HG02970 (cell line): ENCODE measurements around the gene KCNH2.

Experiments
- ATAC-seq: cut with Tn5 transposase; IDR thresholded peaks from one replicate; pipeline ENCODE4 v1.9.1; 2021; ENCODE audit warnings: mild to moderate bottlenecking, moderate library complexity, moderate number of reproducible peaks; ENCODE audit not compliant: unreplicated experiment, low FRiP score

KCNH2 gene

DNA sequence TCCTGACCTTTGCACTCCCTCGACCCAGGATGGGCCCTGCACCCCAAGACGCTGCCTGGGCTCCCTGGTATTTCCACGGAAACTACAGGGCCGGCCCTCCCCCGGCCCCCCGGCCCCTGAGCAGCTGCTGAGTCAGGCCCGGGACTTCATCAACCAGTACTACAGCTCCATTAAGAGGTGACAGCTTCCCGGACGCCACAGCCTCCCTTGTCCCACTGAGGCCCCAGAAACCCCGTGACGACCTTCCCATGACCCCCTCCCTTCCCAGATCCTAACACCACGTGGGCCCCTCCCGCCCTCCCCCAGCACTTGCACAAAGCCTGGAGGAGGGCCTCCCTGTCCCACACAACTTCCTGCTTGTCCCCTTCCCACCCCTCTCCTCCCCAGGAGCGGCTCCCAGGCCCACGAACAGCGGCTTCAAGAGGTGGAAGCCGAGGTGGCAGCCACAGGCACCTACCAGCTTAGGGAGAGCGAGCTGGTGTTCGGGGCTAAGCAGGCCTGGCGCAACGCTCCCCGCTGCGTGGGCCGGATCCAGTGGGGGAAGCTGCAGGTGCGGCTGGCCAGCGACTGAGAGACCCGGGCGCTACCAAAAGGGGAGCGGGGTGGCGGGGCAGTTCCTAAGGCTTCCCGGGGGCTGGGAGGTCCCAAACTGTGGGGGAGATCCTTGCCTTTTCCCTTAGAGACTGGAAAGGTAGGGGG is 18.4 kb upstream of the KCNH2 start:
- ATAC-seq = no peak

DNA sequence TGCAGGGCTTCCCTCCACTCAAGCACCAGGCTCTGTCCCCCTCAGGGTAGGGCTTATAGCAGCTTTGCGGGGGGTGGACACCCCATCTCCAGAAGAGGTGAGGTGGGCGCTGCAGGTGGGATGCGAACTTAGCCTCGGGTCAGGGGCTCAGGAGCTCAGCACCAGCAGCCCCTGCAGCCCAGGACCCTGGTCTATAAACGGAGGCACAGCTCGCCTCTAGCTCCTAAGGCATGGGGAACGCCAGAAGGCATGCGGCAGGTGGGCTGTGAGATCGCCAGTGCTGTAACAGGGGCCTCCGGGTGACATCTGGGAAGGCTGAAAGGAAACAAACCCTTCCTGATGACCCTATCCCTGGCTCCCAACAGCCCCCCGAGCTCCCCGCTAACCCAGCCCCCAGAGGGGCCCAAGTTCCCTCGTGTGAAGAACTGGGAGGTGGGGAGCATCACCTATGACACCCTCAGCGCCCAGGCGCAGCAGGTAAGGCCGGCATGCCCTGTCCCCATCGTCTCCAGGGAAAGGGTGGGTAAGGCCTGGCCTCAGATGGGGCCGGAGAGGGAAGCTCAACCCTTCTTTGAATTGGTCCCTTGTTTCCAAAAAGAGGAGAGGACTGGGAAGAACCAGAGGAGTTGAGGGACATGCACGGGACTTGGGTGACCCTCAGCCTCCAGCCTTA is 16.9 kb upstream of the KCNH2 start:
- no peak for ATAC-seq

DNA sequence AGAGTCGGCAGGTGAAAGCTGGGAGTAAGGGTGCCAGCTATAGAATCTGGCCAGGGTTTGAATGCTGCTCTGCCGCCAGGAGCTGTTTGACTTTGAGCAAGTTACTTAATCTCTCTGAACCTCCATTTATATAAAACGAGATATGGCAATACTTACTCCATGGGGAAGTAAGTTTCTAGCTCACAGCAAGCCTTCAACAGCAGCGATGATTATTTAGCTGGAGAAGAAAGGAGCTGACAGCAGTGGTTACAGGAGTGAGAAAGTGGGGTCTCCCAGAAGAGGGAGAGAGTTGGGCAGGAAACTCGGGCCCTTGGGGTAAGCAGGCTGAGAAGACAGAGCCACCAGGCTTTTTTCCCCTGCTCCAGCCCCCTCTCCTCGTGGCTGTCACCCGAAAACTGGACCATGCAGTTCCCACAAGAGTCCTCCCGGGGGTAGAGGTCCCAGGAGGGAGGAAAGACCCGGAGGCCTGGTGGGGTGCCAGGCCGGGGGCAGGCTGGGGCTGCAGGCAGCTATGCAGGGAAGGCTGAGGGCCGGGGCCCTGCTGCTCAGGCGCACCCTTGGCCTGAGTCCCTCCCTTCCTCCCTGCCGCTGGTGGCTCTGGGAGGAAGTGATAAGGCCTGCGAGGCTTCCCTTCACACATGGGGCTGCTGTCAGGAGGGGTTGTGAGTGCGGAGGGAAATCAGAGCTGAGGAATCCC is 16.2 kb upstream of the KCNH2 start:
- no peak for ATAC-seq

DNA sequence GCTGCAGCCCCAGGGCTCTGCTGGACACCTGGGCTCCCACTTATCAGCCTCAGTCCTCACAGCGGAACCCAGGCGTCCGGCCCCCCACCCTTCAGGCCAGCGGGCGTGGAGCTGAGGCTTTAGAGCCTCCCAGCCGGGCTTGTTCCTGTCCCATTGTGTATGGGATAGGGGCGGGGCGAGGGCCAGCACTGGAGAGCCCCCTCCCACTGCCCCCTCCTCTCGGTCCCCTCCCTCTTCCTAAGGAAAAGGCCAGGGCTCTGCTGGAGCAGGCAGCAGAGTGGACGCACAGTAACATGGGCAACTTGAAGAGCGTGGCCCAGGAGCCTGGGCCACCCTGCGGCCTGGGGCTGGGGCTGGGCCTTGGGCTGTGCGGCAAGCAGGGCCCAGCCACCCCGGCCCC is 15.4 kb upstream of the KCNH2 start:
- ATAC-seq = no peak

DNA sequence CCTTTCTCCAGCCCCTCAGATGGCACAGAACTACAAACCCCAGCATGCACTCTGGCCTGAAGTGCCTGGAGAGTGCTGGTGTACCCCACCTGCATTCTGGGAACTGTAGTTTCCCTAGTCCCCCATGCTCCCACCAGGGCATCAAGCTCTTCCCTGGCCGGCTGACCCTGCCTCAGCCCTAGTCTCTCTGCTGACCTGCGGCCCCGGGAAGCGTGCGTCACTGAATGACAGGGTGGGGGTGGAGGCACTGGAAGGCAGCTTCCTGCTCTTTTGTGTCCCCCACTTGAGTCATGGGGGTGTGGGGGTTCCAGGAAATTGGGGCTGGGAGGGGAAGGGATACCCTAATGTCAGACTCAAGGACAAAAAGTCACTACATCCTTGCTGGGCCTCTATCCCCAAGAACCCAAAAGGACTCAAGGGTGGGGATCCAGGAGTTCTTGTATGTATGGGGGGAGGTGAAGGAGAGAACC is 14.7 kb upstream of the KCNH2 start:
- no peak for ATAC-seq

DNA sequence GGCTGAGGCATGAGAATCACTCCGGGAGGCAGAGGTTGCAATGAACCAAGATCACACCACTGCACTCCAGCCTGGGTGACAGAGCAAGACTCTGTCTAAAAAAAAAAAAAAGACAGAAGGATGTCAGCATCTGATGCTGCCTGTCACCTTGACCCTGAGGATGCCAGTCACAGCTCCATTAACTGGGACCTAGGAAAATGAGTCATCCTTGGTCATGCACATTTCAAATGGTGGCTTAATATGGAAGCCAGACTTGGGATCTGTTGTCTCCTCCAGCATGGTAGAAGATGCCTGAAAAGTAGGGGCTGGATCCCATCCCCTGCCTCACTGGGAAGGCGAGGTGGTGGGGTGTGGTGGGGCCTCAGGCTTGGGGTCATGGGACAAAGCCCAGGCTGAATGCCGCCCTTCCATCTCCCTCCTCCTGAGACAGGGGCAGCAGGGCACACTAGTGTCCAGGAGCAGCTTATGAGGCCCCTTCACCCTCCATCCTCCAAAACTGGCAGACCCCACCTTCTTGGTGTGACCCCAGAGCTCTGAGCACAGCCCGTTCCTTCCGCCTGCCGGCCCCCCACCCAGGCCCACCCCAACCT is 14.0 kb upstream of the KCNH2 start:
- no peak for ATAC-seq

DNA sequence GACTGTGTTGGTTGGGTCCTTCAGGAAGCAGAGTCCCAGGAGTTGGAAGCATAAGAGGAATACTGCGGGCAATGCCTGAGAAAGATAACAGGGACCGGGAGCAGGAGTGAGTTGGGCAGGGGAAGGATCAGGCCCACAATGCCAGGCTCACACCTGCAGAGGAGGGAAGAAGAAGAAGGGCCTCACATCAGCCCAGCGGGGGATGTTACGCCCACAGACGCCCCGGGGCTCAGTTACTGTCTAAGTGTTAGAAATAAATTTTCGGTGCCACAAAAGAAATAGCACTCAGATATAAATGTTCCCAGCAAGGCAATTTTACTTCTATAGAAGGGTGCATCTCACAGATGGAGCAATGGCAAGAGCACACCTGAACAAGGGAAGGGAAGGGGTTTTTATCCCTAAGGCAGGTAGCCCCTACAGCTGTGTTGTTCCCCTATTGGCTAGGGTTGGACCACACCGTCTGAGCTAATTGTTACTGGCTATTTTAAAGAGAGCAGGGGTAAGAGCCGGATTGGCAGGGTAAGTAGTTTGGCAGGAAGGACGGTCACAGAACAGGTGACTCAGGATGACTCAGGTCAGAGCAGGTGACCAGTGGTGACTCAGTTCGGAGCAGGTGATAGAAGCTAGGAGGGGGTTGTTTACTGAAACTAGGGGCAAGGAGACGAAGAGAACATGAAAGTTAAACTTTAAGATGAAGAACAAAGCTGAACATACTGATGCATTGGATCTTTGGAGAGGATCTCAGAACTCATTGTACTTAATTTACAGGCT is 12.5 kb upstream of the KCNH2 start, which contains the start of gene NOS3:
TSS of gene NOS3 (plus strand) at position 602 of the 771 bp plus-strand sequence. CDS start 2,787 bp downstream, outside the sequence.
- no peak for ATAC-seq

DNA sequence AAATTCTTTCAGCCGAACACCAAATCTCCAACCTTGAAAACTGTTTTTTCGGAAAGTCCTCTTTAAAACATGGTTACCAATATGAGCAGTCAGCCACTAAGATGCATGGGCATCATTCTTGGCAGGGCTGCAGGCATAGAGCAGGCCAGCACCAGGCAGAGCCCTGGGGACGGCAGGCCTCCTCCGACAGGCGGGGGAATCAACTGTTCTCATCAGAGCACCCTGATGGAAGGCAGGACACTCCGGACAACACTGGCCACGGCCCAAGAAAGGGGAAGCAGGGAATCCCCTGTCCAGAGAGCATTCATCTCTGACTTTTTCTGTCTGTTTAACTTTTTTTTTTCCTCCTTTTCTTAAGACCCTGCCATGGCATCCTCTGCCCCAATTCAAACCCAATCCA is 11.3 kb upstream of the KCNH2 start:
- ATAC-seq = no peak

DNA sequence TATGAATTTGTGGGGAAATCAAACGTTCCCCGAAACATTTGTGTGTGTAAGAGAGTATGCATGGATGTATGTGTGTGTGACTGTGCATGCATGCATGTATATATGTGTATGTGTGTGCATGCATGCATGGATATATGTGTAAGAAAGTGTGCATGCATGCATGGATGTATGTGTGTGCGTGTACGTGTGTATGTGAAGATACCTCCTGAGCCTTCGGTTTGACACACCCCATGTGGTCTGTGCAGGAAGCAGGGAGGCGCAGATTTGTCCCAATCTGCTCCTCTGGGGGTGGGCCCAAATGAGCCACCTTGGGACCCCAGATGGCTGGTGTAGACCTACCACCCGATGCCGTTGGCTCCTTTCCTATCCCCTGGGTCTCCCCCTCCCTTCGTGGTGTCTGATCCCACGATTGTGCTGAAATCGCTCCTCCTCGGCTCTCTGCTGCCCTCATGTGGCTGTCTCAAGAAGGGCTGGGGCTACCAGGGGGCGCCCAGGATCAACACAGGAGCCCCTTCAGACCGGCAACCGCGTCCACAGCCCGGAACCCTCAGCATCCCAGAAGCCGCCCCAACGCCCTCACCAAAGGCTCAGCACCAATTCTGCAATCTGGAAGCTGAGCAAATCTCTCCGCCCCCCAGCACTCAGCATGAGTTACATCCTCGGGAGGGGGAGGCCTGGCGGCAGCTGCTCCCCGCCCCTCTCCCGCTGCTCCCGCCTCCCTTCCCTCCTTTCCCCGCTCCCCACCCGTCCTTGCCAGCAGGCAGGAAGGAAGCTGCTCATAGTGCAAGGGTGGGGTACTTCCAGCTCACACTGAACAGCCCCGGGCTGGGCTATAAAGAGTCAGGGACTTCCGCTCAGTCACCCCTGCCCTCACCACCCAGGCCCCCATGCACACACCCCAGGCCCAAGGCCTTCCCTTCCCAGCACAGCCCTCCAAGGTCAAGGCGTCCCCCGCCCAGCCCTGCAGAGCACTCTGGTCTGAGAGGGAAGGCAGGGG is 10.4 kb upstream of the KCNH2 start:
- no peak for ATAC-seq

DNA sequence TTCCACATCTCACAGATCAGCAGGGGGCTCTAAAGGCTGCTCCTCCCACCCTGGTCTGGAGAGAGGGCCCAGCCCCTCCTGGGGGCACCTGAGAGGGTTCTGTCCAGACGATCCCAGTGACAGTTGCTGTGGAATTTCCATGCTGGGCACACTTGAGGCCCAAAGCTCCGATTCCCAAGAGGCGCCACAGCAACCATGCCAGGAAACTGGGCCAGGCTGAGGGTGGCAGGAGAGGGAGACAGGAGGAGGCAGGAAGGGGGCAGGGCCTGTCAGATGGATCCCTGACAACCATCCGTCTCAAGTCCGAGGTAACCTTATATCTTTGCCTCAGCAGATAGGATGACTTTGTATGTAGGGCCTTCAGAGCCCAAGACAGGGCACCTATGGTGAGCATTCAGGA is 8.4 kb upstream of the KCNH2 start:
- ATAC-seq = no peak

DNA sequence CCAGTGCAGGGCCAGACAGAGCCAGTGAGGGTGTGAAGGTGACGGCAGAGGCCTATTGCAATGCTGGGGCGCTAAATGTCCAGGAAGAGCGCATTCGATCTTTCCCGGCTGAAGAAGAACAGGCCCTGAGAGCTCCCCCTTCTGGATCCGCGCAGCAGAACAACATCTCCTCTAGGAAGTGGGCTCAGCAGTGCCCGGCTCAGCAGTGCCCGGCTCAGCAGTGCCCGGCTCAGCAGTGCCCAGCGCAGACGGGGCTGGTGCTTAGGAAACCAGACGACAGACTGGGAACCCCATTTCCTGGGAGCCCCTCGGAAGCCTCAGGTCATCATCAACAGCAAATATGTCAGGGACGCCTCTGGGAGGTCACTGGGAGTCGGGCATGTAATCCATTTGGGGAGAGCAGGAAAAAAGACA is 8.0 kb upstream of the KCNH2 start:
- no peak for ATAC-seq

DNA sequence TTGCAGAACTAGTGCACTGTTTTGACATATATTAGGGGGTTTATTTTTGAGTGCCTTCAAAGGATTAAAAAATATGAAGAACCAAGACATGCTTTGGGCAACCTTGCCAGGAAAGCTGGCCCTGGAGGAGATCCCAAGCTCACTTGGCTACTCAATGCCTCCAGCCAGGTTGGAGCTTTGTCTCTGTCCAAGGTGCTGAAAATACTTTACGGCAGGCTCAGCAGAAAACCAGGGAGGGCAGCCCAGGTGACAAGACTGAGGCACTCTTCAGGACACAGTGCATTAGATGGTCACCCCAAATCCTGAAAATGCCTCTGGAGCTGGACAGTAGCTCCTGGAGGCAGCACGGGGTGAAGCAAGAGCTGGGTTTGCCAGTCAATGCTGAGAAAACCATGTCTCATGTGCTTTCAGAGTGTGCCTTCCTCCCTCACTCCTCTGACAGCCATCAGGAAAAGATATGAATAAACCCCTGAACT is 5.8 kb upstream of the KCNH2 start:
- ATAC-seq = no peak

DNA sequence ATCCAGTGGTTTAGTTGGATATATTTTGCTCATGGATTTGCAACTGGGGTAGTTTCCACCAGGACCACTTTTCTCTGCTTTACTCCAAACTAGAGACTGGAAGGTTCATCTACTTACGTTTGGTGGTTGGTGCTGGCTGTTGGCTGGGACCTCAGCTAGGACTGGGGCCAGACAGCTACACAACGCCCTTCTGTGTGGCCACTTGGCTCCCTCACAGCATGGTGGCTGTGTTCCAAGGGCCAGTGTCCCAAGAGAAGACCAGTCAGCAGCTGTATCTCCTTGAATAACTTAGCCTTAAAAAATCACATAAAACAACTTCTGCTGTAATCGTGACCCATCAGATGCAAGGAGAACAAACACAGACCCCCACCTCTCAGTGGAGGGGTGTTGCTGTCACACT is 4.2 kb upstream of the KCNH2 start:
- no peak for ATAC-seq

DNA sequence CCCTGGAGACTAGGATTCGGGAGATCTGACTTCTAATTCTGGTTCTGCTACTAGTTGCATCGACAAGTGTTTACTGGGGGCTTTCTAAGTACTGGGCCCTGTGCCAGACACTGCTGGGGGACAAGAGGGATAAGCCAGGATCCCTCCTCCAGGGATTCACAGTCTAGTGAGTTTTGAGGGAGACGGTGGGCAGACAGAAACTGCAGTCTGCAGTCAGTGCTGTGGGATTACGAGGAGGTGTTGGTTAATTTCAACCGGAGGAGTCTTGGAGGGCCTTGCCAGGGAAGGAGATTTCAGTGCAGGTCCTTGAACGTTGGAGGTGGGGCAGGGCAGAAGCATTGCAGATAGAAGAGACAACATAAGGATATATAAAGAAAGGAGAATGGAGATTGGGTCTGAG is 3.5 kb upstream of the KCNH2 start:
- no peak for ATAC-seq

DNA sequence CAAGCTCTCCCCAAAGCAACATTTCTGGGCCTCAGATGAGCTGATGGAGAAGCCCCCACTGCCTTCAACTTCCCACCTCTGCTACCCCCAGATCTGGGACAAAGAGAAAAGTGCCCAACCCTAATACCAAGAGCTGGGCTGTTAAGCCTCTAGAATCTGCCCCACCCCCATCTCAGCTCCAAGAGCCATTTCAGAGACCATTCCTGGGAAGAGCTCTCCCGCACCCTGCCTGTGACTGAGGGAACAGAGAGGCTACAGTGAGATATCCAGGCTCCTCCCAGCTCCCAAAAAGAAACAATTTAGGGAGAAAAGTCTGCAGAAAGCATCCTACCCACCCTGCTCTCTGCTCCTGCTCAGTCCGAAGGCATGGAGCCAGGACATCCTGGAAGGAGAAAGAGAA is 2.5 kb upstream of the KCNH2 start:
- no peak for ATAC-seq

DNA sequence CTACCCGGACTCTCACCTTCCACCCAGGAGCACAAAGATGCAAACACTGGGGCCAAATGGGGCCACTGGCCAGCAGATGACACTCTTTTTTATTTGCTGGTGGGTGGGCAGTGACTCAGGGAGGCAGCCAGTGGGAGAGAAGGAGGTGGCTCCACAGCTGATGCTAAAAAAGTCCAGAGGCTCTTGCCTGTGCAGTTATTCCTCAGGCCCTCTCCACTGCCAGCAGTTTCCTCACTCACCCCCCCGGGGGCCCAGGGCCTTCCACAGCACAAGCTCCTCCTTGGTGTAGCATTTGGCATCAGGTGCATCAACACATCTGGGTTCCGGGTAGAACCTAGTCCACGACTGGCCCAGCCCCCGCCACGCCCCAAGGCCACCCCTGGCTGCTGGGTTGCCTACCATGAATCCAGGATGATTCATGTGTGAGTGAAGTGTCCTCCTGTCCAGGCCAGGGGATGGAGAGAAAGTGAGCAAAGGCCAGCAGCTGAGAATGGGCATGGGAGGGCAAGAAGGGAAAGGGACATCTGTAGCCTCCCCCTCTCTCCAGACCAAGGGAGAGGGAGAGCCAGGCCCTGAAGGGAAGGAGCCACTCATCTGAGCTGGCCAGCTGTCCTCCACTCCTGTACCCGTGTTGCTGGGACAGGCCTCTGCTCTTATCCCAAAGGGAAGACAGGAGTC is 1.7 kb upstream of the KCNH2 start:
- ATAC-seq = no peak

DNA sequence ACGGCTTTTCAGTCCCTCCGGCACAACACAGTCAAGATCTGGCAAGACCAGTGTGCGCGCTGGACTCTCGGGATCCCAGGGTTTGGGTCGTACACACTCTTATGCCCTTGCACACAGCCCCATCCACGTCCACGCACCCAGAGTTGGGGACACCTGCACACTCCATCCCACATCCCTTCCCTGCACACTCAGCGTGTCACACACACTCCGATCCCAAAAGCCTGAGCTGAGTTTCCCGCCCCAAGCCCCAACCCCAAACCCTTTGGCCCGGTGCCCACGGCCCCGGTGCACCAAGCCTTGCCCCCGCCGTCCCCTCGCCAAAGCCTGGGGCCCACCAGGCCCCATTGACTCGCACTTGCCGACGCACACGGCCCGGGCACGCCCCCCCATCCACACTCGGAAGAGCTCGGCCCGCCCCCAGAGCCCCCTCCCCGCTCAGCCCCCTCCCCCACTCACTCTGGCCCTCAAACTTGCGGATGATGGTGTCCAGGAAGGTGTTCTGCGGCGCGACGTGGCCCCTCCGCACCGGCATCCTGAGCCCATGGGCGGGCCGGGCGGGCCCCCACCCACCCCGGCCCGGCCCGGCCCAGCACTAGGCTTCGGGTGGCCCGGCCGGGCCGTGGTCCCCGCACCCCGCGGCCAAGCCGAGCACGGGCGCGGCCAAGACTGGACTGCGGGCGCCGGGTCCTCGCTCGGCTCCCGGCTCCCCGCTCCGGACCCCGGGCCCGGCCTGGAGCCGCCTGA is 567 bp downstream of the KCNH2 start:
- ATAC-seq = no peak
